Lower leg skin (tissue), 3 donors: Measurements from ENCODE around the gene OR8B4.

ENCODE experiments used
- CTCF ChIP-seq, 3 donors: fragments of 450-650 bp; IDR thresholded peaks; one replicate each; pipeline ENCODE4 v1.5.1; 2016; ENCODE audit warnings: antibody characterized with exemption in 3 of 3, mild to moderate bottlenecking in 3 of 3, moderate library complexity in 2 of 3
- POLR2A ChIP-seq, 2 donors: fragments of 450-650 bp; IDR thresholded peaks; one replicate each; pipeline ENCODE4 v1.6.1; 2016 to 2017; ENCODE audit warnings: antibody characterized with exemption in 2 of 2, mild to moderate bottlenecking in 1 of 2, moderate library complexity in 1 of 2

- TF ChIP-seq CTCF (IDR thresholded peaks at IDR 0.05) (no peak), POLR2A (IDR thresholded peaks at IDR 0.05) (no peak)
These were observed 30.3 kb downstream of the OR8B4 start for GRCh38 chr11:124394408-124394807.
